Nephron progenitor cell (in vitro differentiated cells): ENCODE results near the gene EME2.

Source experiments
- DNase-seq: peaks from one replicate; pipeline ENCODE4 v3.0.0; 2021
- H3K27ac Mint-ChIP-seq: 2 replicates; pipeline ENCODE4 v1.8.0; 2021; ENCODE audit warnings: mild to moderate bottlenecking, moderate library complexity, mixed read lengths
- H3K27me3 Mint-ChIP-seq: 2 replicates; pipeline ENCODE4 v1.8.0; 2021; ENCODE audit warnings: mild to moderate bottlenecking, low read depth, mixed read lengths; ENCODE audit not compliant: poor library complexity
- H3K36me3 Mint-ChIP-seq: 2 replicates; pipeline ENCODE4 v1.8.0; 2021; ENCODE audit warnings: low read depth, mixed read lengths
- H3K4me1 Mint-ChIP-seq: 2 replicates; pipeline ENCODE4 v1.8.0; 2021; ENCODE audit warnings: mixed read lengths
- H3K4me3 Mint-ChIP-seq: 2 replicates; pipeline ENCODE4 v1.8.0; 2021; ENCODE audit warnings: mild to moderate bottlenecking, moderate library complexity, mixed read lengths
- H3K9me3 Mint-ChIP-seq: 2 replicates; pipeline ENCODE4 v1.8.0; 2021; ENCODE audit warnings: mild to moderate bottlenecking, moderate library complexity, mixed read lengths
- TF ChIP-seq, protein P1 (sequence below): fragments of 200-600 bp; sonication (generic); IDR thresholded peaks from 2 replicates; pipeline ENCODE4 v1.5.0; 2021; ENCODE audit warnings: antibody characterized with exemption

The EME2 gene

GRCh38 chr16:1812732-1813163, 40.1 kb downstream of the EME2 start:
- H3K27me3 Mint-ChIP-seq: no peaks in the 10 kb centered on the region
- H3K4me1 Mint-ChIP-seq: no peaks in the 10 kb centered on the region
- TF ChIP-seq, protein P1, sequence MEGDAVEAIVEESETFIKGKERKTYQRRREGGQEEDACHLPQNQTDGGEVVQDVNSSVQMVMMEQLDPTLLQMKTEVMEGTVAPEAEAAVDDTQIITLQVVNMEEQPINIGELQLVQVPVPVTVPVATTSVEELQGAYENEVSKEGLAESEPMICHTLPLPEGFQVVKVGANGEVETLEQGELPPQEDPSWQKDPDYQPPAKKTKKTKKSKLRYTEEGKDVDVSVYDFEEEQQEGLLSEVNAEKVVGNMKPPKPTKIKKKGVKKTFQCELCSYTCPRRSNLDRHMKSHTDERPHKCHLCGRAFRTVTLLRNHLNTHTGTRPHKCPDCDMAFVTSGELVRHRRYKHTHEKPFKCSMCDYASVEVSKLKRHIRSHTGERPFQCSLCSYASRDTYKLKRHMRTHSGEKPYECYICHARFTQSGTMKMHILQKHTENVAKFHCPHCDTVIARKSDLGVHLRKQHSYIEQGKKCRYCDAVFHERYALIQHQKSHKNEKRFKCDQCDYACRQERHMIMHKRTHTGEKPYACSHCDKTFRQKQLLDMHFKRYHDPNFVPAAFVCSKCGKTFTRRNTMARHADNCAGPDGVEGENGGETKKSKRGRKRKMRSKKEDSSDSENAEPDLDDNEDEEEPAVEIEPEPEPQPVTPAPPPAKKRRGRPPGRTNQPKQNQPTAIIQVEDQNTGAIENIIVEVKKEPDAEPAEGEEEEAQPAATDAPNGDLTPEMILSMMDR: peak; percentile 50
- H3K9me3 Mint-ChIP-seq: no peaks in the 10 kb centered on the region
- no peak overlapping the region for H3K4me3 Mint-ChIP-seq
- peaks cover 27% of the 10 kb centered on the region for H3K36me3 Mint-ChIP-seq
- no peak overlapping the region for H3K27ac Mint-ChIP-seq
- peak; percentile 57 for DNase-seq

- no peaks in the 10 kb centered on the region for H3K9me3 Mint-ChIP-seq
- no peak overlapping the region for H3K4me3 Mint-ChIP-seq
- H3K27ac Mint-ChIP-seq: no peak overlapping the region
- TF ChIP-seq, protein P1: no peak
- no peaks in the 10 kb centered on the region for H3K4me1 Mint-ChIP-seq
- H3K27me3 Mint-ChIP-seq: no peaks in the 10 kb centered on the region
- no peak for DNase-seq
- H3K36me3 Mint-ChIP-seq: peaks cover 26% of the 10 kb centered on the region
These were observed 42.9 kb downstream of the EME2 start for GRCh38 chr16:1815461-1815860.

DNA sequence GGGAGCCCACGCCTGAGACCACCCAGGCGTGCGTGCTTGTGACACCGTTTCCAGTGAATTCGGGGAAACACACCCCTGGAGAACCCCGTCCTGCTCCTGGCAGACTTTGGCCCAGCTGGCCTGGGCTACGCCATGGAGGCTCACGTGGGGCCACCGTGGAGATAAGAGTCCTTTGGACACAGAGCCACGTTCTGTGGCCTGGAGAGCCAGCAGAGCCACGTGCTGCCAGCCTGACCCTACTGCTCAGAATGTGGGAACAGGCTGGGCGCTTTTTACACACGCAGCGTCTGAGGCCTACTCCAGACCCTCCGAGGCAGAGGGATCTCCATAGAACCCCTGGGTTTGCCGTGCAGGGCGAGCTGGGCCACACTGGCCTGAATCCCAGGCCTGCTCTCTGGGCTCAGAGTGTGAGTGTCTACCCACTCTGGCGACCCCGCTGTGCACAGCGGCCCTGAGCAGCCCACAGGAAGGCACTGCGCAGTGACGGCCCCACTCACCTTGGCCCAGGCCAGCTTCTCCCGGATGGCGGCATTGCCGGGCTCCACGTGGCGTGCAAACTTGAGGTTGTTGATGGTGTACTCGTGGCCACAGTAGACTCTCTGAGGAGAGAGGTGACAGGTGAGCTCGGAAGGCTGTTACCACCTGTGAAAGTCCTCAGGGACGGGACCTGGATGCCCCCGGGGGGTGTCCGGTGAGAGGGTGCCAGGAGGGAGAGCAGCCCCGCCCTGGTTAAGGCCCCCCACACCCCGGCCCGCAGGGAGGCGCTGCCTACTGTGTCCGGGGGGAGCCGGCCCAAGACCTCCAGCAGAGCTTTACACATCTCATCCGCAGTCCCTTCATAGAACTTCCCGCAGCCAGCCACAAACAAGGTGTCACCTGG, 44.0 kb downstream of the EME2 start:
- peaks cover 26% of the 10 kb centered on the region for H3K36me3 Mint-ChIP-seq
- H3K4me1 Mint-ChIP-seq: no peaks in the 10 kb centered on the region
- no peak overlapping the region for H3K4me3 Mint-ChIP-seq

DNA sequence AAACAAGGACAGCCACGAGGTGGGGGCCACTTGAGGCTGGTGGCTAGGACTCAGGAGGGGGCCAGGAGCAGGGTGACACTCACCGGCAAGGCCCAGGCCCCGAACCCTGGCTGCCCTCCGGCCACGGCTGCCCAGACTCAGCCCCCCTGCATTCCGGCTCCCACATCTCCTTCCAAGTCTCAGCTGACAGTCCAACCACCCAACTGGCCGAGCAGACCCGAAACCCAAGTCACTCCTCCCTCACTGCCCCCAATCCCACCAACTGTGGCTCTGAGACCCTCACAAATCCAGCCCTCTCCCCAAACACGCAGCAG, 44.6 kb downstream of the EME2 start:
- no peak for DNase-seq

More for the DNA sequence above, 44.0 kb downstream of the EME2 start:
- Mint-ChIP-seq H3K9me3 (no peaks in the 10 kb centered on the region), H3K27ac (no peak overlapping the region), H3K27me3 (no peaks in the 10 kb centered on the region)
- TF ChIP-seq, protein P1: no peak
- no peak for DNase-seq

GRCh38 chr16:1817716-1818115, 45.1 kb downstream of the EME2 start:
- no peaks in the 10 kb centered on the region for H3K4me1 Mint-ChIP-seq
- H3K36me3 Mint-ChIP-seq: peaks cover 26% of the 10 kb centered on the region
- DNase-seq: no peak

More for the DNA sequence above, 44.6 kb downstream of the EME2 start:
- no peaks in the 10 kb centered on the region for H3K27me3 Mint-ChIP-seq
- H3K36me3 Mint-ChIP-seq: peaks cover 26% of the 10 kb centered on the region
- peak overlapping the region; percentile 51 for H3K27ac Mint-ChIP-seq
- H3K9me3 Mint-ChIP-seq: no peaks in the 10 kb centered on the region
- TF ChIP-seq, protein P1: no peak
- H3K4me3 Mint-ChIP-seq: no peak overlapping the region
- no peaks in the 10 kb centered on the region for H3K4me1 Mint-ChIP-seq

More at GRCh38 chr16:1817716-1818115, 45.1 kb downstream of the EME2 start:
- TF ChIP-seq, protein P1: no peak
- Mint-ChIP-seq H3K27ac (no peak overlapping the region), H3K9me3 (no peaks in the 10 kb centered on the region), H3K27me3 (no peaks in the 10 kb centered on the region), H3K4me3 (no peak overlapping the region)
